ENCODE results near the gene ITGAE.

The ITGAE gene

DNA sequence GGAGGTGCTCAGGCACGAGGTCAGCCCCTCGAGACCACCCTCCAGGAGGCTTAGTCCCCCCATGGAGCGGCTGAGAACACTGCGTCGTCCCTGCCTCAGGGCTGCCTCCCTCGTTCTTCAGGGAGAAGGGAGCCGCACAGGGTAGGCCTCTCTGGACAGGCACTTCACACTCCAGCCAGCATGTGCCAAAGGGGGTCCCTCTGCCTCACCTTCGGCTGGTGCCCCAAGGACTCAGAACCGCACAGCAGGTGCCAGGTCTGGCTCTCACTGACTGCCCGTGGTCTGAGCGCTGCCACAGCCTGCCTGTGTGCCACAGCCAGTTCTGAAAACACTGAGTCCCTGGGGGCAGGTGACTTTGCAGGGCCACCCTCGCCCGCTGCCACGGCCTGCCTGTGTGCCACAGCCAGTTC is 112.1 kb downstream of the ITGAE start:
- no peak for TF ChIP-seq BACH2 (CRISPR knock-in tag; IDR thresholded peaks at IDR 0.05; ENCODE audit: borderline replicate concordance)
- no peak for TF ChIP-seq TCF4 (CRISPR knock-in tag; IDR thresholded peaks at IDR 0.05; ENCODE audit: borderline replicate concordance)
- TF ChIP-seq, protein P1, sequence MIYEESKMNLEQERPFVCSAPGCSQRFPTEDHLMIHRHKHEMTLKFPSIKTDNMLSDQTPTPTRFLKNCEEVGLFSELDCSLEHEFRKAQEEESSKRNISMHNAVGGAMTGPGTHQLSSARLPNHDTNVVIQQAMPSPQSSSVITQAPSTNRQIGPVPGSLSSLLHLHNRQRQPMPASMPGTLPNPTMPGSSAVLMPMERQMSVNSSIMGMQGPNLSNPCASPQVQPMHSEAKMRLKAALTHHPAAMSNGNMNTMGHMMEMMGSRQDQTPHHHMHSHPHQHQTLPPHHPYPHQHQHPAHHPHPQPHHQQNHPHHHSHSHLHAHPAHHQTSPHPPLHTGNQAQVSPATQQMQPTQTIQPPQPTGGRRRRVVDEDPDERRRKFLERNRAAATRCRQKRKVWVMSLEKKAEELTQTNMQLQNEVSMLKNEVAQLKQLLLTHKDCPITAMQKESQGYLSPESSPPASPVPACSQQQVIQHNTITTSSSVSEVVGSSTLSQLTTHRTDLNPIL (CRISPR knock-in tag; IDR thresholded peaks at IDR 0.05; ENCODE audit: low read depth) = no peak
- TF ChIP-seq, protein P2, sequence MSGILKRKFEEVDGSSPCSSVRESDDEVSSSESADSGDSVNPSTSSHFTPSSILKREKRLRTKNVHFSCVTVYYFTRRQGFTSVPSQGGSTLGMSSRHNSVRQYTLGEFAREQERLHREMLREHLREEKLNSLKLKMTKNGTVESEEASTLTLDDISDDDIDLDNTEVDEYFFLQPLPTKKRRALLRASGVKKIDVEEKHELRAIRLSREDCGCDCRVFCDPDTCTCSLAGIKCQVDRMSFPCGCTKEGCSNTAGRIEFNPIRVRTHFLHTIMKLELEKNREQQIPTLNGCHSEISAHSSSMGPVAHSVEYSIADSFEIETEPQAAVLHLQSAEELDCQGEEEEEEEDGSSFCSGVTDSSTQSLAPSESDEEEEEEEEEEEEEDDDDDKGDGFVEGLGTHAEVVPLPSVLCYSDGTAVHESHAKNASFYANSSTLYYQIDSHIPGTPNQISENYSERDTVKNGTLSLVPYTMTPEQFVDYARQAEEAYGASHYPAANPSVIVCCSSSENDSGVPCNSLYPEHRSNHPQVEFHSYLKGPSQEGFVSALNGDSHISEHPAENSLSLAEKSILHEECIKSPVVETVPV (CRISPR knock-in tag; IDR thresholded peaks at IDR 0.05) = no peak
- no peak for TF ChIP-seq TOX (CRISPR knock-in tag; IDR thresholded peaks at IDR 0.05; ENCODE audit: borderline replicate concordance)
- ATAC-seq = no peak; the same call in 2 of the 3 replicates

DNA sequence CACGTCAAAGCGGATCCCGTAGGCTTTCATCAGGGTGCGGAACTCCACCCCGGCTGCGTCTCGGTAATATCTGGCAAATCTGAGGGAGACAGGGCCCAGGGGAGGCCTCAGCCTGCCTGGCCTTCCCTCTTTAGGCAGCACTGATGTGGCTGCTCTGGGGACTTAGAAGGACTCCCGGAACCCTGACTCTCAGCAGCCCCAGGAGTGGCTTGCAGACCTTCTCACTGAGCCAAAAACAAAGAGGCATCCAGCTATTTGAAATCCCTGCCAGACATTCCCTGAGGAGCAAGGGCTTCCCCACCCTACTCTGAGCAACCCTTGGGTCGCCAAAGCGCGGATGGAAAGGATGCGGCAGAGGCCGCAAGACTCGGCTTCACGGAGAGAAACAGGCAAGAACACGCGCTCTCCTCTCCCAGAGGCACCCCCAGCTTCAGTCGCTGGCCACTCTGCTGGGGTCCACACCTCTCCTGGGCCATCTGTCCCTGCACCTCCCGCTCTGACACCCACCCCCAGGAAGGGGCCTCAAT is 112.9 kb downstream of the ITGAE start:
- TF ChIP-seq ZNF8 (CRISPR knock-in tag; IDR thresholded peaks at IDR 0.05) (no peak), RARB (CRISPR knock-in tag; IDR thresholded peaks at IDR 0.05) (no peak), ISL1 (CRISPR knock-in tag; IDR thresholded peaks at IDR 0.05) (no peak), TCF4 (CRISPR knock-in tag; IDR thresholded peaks at IDR 0.05; ENCODE audit: borderline replicate concordance) (no peak), PPARA (CRISPR knock-in tag; IDR thresholded peaks at IDR 0.05; ENCODE audit: borderline replicate concordance) (no peak), ZFP3 (CRISPR knock-in tag; IDR thresholded peaks at IDR 0.05) (no peak), BACH2 (CRISPR knock-in tag; IDR thresholded peaks at IDR 0.05; ENCODE audit: borderline replicate concordance) (no peak), ARNTL (CRISPR knock-in tag; IDR thresholded peaks at IDR 0.05; ENCODE audit: borderline replicate concordance, low read depth) (no peak), GLIS3 (CRISPR knock-in tag; IDR thresholded peaks at IDR 0.05) (no peak), CSDC2 (CRISPR knock-in tag; IDR thresholded peaks at IDR 0.05) (no peak), ZNF565 (CRISPR knock-in tag; conservative IDR thresholded peaks at IDR 0.05; ENCODE audit: low read depth) (no peak), OSR1 (CRISPR knock-in tag; IDR thresholded peaks at IDR 0.05) (no peak), SNAI2 (CRISPR knock-in tag; IDR thresholded peaks at IDR 0.05) (no peak), ZC3H10 (CRISPR knock-in tag; IDR thresholded peaks at IDR 0.05) (no peak), ESRRG (CRISPR knock-in tag; IDR thresholded peaks at IDR 0.05) (no peak), TOX (CRISPR knock-in tag; IDR thresholded peaks at IDR 0.05; ENCODE audit: borderline replicate concordance) (no peak)
- TF ChIP-seq, protein P1 (CRISPR knock-in tag; IDR thresholded peaks at IDR 0.05; ENCODE audit: low read depth) = no peak
- TF ChIP-seq, protein P3, sequence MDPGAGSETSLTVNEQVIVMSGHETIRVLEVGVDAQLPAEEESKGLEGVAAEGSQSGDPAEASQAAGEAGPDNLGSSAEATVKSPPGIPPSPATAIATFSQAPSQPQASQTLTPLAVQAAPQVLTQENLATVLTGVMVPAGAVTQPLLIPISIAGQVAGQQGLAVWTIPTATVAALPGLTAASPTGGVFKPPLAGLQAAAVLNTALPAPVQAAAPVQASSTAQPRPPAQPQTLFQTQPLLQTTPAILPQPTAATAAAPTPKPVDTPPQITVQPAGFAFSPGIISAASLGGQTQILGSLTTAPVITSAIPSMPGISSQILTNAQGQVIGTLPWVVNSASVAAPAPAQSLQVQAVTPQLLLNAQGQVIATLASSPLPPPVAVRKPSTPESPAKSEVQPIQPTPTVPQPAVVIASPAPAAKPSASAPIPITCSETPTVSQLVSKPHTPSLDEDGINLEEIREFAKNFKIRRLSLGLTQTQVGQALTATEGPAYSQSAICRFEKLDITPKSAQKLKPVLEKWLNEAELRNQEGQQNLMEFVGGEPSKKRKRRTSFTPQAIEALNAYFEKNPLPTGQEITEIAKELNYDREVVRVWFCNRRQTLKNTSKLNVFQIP (CRISPR knock-in tag; IDR thresholded peaks at IDR 0.05; ENCODE audit: borderline replicate concordance, low read depth) = no peak
- TF ChIP-seq, protein P4, sequence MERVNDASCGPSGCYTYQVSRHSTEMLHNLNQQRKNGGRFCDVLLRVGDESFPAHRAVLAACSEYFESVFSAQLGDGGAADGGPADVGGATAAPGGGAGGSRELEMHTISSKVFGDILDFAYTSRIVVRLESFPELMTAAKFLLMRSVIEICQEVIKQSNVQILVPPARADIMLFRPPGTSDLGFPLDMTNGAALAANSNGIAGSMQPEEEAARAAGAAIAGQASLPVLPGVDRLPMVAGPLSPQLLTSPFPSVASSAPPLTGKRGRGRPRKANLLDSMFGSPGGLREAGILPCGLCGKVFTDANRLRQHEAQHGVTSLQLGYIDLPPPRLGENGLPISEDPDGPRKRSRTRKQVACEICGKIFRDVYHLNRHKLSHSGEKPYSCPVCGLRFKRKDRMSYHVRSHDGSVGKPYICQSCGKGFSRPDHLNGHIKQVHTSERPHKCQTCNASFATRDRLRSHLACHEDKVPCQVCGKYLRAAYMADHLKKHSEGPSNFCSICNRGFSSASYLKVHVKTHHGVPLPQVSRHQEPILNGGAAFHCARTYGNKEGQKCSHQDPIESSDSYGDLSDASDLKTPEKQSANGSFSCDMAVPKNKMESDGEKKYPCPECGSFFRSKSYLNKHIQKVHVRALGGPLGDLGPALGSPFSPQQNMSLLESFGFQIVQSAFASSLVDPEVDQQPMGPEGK (CRISPR knock-in tag; IDR thresholded peaks at IDR 0.05; ENCODE audit: borderline replicate concordance) = no peak
- TF ChIP-seq, protein P5, sequence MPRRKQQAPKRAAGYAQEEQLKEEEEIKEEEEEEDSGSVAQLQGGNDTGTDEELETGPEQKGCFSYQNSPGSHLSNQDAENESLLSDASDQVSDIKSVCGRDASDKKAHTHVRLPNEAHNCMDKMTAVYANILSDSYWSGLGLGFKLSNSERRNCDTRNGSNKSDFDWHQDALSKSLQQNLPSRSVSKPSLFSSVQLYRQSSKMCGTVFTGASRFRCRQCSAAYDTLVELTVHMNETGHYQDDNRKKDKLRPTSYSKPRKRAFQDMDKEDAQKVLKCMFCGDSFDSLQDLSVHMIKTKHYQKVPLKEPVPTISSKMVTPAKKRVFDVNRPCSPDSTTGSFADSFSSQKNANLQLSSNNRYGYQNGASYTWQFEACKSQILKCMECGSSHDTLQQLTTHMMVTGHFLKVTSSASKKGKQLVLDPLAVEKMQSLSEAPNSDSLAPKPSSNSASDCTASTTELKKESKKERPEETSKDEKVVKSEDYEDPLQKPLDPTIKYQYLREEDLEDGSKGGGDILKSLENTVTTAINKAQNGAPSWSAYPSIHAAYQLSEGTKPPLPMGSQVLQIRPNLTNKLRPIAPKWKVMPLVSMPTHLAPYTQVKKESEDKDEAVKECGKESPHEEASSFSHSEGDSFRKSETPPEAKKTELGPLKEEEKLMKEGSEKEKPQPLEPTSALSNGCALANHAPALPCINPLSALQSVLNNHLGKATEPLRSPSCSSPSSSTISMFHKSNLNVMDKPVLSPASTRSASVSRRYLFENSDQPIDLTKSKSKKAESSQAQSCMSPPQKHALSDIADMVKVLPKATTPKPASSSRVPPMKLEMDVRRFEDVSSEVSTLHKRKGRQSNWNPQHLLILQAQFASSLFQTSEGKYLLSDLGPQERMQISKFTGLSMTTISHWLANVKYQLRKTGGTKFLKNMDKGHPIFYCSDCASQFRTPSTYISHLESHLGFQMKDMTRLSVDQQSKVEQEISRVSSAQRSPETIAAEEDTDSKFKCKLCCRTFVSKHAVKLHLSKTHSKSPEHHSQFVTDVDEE (CRISPR knock-in tag; IDR thresholded peaks at IDR 0.05) = no peak
- ATAC-seq = peak; percentile 26
